ENCODE data around the gene PSMB7.

PSMB7 gene

DNA sequence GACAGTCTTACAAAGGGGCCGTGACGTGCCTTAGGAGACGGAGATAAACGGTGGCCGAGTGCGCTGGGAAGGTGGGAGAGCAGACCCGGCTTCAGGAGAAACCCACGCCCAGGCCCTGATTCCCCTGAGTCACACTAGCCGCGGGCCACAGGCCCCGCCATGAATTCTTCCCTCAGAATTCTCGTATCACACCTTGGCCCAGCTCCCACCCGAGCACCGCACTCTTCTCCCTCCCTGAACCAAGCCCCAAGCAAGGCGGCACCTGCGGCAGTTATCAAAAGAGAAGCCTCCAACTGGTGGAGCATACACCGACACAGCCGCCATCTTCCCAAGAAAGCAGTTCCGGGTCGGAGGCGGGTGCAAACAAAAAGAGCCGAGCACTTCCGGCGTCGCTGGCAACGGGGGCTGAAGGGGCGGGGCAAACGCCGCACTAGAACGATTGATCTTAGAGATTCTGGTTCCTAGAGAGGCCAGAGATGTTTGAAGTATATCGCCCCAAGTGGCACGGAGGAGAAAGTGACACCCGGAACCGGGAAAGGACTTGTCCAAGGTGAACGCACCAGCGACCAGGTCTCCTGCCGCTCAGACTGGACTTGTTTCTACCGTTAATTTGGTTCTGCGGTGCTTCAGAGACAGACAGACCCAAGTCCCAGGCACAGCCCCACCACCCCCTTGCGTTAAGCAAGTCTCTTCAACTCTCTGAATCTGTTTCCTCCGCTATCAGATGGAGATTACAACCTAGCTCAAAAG, at the start of gene PSMB7:
Gene PSMB7, minus strand, starts transcription at position 341 of the 750 bp plus-strand sequence. Its CDS starts 17 bp downstream, at position 324.
- peak; percentile 97 for DNase-seq

DNA sequence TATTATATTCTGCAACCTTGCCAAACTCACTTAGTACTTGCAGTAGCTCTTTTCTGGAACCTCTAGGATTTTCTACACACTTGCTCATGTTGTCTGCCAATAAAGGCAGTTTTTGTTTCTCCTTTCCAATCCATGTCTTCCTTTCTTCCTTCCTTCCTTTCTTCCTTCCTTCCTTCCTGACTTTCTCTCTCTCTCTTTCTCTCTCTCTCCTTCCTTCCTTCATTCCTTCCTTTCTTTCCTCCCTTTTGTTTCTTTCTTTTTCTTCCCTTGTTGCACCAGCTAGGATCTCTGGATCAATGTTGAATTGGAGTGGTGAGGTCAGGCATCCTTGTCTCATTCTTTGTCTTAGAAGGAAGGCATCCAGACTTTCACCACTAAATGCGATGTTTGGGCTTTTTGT, 47.5 kb upstream of the PSMB7 start:
- DNase-seq = no peak

DNA sequence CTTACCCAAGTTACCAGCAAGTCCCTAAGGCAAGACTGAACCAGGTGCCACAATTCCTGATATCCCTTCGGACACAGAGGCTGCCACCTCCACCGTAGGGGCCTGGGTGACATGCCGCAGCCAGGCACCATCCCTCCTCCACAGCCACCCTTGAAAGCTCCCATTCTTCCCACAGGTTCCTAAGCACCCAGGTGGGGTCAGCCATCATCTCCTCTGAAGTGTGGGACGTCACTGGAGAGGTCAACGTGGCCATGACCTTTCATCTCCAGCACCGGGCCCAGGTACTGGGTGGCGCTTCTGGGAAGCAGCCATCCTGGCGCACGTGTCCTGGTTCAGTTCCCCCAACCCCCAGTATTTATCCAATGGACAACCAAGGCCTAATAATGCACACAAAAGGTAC, 43.2 kb upstream of the PSMB7 start:
- no peak for DNase-seq

DNA sequence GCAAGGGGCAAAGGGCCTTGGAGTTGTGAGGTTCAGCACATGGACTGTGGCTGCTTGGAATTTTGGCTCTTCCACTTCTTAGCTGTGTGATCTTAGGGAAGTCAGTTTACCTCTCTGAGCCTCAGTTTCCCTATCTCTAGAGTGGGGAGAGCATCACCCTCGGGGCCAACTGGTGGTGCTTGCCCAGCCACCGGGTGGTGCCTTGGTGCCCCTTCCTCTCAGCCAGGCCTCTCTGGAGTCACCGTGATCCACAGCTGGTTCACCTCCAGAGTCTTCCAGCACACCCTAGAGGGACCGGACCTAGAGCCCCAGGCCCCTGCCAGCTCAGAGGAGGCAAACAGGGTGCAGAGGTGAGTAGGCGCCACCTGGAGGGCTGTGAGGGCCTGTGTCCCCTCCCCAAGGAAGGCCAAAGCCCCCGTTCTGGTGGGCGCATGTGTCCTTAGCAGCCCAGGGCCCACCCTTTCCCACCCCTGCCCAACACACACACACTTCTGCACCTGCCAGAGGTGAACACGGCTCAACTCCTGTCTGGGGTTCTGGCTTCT, 42.7 kb upstream of the PSMB7 start:
- no peak for DNase-seq

DNA sequence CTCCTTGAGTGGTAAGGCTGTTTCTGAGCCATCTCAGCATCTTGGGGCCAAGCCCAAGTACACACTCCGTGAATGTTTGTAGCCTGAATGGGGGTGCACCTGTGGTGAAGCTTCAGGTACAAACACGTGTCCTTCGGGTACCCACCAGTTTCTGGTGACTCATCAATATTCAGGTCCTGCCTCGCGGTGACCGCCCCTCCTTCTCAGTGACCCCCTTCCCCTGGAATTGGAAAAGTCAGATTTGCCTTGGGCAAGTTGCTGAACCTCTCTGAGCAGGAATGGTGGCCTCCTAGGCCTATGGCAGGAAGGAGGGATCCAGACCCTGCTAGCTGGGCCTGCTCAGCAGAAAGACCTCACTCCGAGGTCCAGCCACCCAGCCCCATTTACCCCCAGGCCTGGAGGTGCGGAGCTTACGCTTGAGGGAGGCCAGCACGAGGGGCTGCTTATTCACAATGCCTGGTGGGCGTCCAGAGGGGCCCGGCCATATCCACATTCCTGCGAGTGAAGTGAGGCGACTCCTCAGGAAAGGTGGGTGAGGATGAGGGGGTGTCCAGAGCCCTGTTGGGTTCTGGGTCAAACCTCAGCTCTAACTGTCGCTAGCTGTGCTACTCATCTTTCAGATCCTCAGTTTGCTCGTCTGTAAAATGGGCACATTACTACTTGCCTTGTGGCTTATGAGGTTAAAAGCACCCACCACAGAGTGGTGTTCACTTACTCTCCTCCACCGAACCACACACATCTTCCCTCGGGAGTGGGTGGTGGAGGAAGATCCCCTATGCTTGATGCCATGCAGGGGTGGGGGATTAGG, 42.0 kb upstream of the PSMB7 start:
- no peak for DNase-seq

DNA sequence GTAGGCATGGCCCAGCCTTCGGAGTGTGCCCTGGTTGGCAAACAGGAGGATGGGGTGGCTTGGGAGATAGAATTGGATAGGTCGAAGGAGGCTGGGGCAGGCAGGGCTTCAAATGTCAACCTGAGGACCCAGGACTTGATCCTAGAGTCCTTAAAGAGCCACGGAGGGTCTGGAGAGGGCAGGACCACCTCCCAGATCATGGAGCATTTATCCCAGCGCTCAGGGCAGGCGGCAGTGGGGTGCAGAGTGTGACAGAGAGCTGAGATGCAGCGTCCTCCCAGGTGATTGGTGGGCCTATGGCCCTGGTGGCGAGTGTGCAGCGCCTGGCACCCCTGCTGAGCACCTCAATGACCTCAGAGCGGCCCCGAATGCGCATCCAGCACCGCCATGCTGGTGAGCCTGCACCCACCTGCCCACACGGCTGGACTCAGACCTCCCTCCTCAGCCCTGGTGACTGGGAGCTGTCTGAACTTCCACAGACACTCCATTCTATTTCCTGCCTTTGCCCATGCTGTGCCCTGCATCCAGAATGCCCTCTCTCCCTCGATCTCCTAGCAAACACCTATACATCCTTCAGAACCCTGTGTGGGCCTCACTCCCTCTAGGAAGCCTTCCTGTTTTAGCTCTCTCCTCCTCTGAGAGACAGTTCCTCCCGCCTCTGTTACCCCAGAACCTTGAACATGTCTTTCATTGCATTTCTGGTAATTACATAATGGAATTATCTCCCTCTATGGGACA, 41.3 kb upstream of the PSMB7 start:
- DNase-seq = no peak

DNA sequence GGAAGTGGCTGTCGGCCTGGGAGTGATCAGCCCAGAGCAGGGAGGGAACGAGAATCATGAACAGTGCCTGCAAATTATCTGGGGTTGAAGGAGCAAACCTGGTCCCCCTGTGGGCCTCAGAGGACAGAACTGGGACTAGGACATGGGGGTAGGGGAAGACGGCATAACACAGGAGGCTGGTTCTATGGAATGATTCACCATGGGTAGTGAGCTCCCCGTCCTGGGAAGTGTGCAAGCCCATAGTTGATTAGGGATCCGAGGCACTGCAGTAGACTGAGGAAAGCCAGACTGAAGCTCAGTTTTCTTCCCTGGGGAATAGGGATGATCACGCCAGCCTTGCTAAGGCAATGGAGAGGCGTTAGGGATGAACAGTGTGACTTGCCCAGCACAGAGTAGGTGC, 40.6 kb upstream of the PSMB7 start:
- DNase-seq = no peak

DNA sequence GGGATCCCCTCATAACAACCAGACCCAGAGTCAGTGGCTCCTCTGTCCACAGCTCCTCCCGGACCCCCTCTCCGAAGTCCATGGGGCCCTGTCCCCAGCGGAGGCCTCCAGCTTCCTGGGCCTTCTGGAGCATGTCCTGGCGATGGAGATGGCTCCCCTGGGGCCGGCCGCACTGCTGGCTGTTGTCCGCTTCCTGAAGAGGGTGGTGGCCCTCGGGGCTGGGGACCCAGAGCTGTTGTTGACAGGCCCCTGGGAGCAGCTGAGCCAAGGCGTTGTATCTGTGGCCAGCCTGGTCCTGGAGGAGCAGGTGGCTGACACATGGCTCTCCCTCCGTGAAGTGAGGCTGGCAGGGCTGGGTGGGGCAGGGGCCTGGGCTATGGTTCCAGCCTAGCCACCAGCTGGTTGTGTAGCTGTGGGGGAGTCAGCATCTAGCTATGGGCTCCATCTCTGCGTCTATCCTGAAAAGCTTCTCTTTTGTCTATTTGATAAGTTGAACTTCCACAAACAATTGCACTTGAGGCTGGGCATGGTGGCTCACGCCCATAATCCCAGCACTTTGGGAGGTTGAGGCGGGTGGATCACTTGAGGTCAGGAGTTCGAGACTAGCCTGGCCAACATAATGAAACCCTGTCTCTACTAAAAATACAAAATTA, 39.7 kb upstream of the PSMB7 start:
- DNase-seq = no peak

DNA sequence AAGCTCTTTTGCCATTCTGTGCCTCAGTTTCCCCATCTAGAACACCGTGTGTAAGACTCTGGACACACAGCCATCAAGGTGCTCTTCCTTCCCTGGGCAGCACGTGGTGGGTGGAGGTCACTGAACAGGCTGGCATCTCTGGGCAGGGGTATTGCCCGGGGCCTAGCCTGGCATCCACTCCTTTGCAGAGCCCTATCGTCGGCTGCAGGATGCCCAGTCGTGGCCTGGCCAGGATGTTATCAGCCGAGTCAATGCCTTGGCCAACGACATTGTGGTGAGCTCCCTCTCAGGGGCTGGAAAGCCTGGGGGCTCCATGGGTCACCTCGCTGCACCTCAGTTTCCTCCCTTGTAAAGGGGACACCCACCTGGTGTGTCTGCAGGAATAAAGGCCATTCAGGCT, 39.1 kb upstream of the PSMB7 start:
- no peak for DNase-seq

DNA sequence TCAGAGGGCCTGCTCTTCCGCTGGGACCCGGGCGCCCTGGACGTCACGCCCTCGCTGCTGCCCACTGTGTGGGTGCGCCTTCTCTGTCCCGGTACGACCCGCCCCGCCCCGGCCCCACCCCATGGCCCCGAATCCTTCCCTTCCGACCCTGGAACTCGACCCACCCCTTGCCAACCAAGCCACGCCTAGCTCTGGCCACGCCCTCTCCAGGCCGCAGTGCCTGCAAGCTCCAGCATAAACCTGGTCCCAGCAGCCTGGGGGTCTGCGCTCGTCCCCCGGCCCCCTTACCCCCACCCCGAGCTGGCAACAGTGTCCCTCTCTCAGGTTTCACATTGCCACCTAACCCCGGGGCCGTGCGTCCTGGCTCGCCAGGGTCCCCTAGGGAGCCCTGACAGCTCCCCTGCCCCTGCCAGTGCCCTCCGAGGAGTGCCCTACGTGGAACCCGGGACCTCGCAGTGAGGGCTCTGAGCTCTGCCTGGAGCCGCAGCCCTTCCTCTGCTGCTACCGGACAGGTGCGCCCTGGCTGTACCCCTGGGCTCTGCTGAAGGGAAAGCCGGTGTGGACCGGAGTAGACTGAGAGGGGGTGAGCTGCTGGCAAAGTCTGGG, 38.4 kb upstream of the PSMB7 start:
- DNase-seq = no peak

DNA sequence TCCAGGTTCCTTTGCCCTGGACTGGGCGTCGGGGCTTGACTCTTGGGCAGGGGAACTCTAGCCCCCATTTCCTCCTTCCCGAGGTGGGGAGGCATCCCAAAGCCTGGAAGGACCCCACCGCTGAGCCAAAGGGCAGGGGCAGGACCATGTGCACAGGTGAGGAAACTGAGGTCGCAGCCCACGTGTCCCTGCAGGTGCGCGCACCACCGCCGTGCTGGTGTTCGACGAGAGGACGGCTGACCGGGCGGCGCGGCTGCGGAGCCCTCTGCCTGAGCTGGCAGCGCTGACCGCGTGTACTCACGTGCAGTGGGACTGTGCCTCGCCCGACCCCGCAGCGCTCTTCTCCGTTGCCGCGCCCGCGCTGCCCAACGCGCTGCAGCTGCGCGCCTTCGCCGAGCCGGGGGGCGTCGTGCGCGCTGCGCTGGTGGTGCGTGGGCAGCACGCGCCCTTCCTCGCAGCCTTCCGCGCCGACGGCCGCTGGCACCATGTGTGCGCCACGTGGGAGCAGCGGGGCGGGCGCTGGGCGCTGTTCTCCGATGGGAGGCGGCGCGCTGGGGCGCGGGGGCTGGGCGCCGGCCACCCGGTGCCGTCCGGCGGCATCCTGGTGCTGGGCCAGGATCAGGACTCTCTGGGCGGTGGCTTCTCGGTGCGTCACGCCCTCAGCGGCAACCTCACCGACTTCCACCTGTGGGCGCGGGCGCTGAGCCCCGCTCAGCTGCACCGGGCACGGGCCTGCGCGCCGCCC, 37.8 kb upstream of the PSMB7 start:
- no peak for DNase-seq

DNA sequence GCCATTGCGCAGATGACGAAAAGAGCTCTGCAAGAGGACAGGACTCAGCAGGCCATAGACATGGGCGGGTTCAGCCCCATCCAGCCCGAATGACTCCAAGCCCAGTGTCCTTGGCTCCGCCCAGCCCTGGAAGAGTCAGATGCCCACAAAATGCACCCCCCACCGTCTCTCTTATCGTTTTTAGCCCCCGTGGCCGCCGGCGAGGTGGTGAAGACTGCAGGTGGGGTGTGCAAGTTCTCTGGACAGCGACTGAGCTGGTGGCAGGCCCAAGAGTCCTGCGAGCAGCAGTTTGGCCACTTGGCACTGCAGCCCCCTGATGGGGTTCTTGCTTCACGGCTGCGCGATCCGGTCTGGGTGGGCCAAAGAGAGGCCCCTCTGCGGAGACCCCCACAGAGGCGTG, 37.1 kb upstream of the PSMB7 start:
- DNase-seq = no peak

DNA sequence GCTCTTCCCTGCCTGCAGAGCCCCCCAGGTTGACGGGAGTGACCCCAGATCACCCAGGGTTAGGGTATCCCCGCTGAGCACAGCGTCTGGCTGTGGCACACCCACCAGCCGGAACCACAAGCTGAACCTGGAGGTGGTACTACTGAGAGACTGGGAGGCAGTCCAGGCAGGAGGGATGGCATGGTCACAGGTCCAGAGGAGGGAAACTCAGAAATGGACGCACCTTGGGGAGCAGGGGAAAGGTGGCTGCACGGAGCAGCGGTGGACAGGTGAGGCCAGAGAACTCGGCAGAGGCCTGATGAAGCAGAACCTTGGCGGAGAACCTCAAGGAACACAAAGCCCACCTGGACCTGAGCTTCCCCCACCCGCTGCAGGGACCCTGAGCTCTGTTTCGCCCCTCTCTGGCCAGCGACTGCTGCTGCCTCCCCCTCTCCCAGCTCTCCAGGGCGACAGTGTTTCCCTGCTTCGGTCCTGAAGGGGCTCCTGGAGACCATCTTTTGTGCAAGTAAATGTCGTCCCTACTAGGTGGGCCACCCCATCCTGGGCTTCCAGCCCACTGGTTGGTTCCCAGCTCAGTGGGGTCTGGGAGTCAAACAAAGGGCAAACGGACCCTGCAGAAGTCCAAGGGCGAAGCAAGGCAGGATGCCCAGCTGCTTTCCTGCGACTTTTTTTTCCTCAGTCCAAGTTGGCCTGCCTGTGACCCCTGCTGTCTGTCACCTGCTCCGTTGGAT, 35.9 kb upstream of the PSMB7 start:
- no peak for DNase-seq

DNA sequence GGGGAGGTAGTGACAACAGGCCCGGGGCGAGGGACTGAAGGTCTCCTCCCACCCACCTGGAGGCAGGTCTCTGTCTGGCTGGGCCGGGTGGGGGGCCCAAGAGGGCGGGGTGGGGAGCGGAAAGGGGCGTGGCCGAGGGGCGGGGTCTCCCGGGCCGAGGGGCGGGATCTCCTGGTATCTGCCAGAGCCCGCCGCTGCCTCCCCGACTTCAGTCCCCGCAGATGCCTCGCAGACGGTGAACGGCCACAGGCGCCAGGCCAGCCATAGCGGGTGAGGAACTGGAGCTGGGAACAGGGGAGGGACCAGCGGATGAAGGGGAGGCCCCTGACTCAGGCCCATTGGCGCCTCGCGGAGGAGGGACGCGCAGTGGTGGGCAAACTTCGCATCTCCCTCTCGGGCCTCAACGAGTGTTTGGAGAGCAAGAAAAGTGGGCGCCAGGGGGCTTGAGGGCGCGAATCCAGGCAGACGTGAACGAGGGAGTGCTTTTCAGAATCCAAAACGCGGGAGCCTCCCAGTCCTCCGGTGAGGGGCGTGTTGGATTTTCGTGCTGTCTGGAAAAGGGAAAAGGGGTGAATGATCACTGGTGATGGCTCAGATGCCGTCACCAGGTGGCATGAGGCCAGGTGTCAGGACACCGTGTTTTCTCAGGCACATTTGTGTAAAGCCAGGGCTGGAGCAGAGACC, 35.1 kb upstream of the PSMB7 start, which contains the start of gene ADGRD2:
Gene ADGRD2, plus strand, starts transcription at position 211 of the 684 bp plus-strand sequence. CDS start 1,216 bp downstream, outside the sequence.
- no peak for DNase-seq

DNA sequence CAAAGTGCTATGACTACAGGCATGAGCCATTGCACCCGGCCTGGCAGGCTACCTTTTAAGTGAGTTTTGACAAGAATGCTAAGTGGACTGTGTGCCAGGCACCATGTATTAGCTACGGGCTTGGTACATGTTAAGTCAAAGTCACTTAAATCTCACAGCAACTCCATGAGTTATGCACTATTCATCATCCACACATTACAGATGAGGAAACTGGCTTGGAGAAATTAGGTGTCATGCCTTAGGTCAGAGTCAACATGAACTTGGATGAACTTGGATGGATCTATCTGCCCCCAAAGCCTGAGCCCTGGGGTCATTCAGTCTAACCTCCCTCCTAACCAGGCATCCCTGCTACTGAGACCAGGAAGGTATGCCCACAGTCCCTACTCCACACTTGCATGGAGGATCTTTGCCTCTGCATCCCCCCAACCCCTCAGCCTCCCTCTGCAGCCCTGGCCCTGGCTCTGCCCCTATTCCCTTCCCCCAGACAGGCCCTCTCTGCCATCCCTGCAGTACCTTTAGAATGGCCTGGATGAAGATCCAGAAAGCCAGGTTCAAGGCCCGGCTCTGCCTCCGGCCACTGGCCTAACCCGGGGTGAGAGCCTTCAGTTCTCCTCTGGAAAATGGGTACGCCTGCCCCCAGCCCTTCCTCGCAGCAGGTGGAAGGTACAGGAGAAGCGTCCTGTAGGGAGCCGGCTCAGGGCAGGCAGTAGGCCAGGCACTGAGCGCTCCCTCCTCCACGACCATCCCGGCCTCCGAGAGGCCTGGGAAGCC, 34.3 kb upstream of the PSMB7 start:
- DNase-seq = no peak

DNA sequence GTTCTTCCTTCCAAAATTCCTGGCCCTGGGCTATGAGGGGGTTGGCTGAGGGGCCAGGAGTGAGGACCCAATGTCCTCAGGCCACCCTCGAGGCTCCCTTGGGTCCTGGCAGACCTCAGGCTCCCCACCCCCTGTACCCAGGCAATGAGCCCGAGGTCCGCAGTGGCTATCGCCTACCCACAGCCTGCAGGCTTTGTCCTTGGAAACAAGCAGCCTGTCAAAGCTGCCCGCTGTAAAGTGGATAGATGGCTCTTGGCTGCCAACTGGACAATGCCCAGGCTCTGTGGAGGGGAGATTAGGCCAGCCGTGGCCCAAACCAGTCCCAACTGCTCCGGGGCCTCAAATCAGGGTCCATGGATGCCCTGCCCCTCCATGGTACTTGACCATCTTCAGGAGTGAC, 32.8 kb upstream of the PSMB7 start:
- DNase-seq = no peak

DNA sequence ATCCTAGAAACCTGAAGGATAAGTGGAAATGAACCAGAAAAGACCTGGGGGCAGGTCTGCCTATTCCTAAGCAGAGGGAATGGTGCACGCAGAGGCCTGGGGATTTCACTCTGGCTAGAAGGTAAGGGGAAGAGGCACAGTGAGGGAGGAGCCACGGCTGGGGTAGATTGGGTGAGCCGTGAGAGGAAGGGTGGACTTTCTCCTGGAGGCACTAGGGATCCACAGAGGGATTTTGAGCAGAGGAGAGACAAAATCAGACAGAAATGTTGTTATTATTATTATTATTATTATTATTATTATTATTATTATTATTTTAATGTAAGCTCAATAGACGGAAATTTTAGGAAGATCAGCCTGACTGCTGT, 32.0 kb upstream of the PSMB7 start:
- DNase-seq = no peak

DNA sequence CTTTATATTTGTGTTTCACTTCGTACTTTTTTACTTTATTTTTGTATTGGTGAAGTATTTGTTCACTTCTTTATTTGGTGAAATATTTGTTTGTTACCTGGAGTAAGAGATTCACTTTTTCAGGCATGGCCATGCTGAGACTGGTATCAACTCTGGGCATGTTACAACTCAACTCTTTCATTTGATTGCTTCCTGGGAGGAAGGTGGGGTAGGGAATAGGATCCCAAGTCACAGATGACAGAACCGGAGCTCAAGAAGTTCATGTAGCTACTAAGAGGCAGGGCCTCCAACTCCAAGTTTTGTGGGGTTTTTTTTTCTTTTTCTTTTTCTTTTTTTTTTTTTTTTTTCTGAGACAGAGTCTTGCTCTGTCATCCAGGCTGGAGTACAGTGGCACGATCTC, 28.9 kb upstream of the PSMB7 start:
- DNase-seq = no peak

DNA sequence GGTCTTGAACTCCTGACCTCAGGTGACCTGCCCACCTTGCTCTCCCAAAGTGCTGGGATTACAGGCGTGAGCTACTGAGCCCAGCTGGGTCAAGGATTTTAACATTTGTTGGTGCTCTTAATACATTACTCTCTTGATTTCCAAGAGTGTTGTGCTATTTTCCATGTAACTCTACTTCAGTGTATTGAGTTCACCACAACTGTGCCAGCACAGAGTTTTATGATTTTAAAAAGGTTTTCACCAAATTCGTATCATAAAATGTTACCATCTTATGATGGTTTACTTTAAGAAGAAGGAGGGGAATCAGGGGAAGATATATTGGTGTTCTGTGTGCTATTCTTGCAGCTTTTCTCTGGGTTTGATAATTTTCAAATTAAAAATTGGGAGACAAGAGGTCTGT, 28.4 kb upstream of the PSMB7 start:
- DNase-seq = no peak

Data from CD4-positive, alpha-beta T cell treated with Interleukin-17A for 1 hour (primary cell).